Measurements from ENCODE around the gene RBFOX2. TPM values are rescaled to one million over a fixed set of nuclear protein-coding genes. Genes with fewer than 3 reads are reported as not detected.

RBFOX2 gene
- total and polyA plus RNA-seq, 2 of the 8 experiments (the other 6 are each of a cell fraction or from before 2014, with no cell fraction given) = 121 to 122 TPM

DNA sequence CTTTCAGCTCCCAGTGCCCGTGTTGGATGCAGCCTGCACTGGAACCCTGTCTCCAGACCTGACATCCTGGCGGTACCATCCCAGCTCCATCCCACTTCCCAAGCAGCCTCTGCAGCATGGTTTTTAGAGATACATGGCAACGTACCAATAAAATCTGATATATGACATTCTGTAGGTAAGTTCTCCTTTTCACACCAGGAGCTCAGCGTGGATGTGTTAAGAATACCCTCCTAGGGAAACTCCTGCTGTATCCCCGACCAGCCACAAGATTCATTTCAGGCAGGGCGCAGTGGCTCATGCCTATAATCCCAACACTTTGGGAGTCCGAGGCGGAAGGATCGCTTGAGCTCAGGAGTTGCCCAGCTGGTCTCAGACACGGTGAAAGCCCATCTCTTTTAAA lies 295.6 kb downstream of the RBFOX2 start:
- no peak overlapping the region for H3K4me3 ChIP-seq (ENCODE audit: extremely low read depth in 1 of 4, insufficient read depth in 2 of 4, low read depth in 3 of 4, low read length in 4 of 4)
- no peak overlapping the region for H2AK5ac ChIP-seq (ENCODE audit: low read depth, low read length)
- no peak overlapping the region for H3K23ac ChIP-seq (ENCODE audit: insufficient read length)
- H4K5ac ChIP-seq (ENCODE audit: insufficient read length, low read depth, low read length) = no peak overlapping the region
- H3K27ac ChIP-seq (ENCODE audit: low read depth, low read length) = no peak overlapping the region
- no peak overlapping the region for H2BK120ac ChIP-seq (replicated peaks; ENCODE audit: low read depth, low read length)
- H2BK20ac ChIP-seq (ENCODE audit: low read length) = no peak overlapping the region
- H3K79me2 ChIP-seq (ENCODE audit: control insufficient read depth in 1 of 2, insufficient read depth in 2 of 2, low read length in 2 of 2) = no peaks in the 10 kb centered on the region
- no peak overlapping the region for H4K91ac ChIP-seq (replicated peaks; ENCODE audit: insufficient read length, low read length)
- H3K23me2 ChIP-seq (ENCODE audit: low read depth, low read length) = 0 out of 2 replicates have a peak, but pooled peaks cover 3% of the 10 kb centered on the region
- H2BK15ac ChIP-seq (ENCODE audit: low read length) = no peak overlapping the region
- peaks cover 3 to 8% of the 10 kb centered on the region in 2 experiments; a peak in 3 of 4 replicates for H3K9me3 ChIP-seq (ENCODE audit: insufficient read depth in 2 of 2, low read depth in 1 of 2, low read length in 1 of 2)
- no peak overlapping the region for H2BK5ac ChIP-seq (ENCODE audit: low read depth, low read length)
- ChIA-PET CTCF (ENCODE audit: partially characterized antibody) (interaction anchor here (0.6 to 1.3 kb wide), 7 partner anchors 13 to 397 kb away, joined by 3 to 5 read pairs (median 3); no protein-coding TSS in a partner anchor), POLR2A (ENCODE audit: partially characterized antibody) (interaction anchor here (1.3 kb wide), 1 partner anchor 85 kb away, joined by 5 read pairs; the partner anchor contains the start of gene APOL6)
- 85% methylated on average over 10 of the region's 10 CpGs; no CpG with 5 or more reads in 1 of the 2 experiments for WGBS, 2 experiments (ENCODE audit: extremely low coverage in 1 of 2, insufficient coverage in 1 of 2, insufficient read length in 1 of 2, insufficient replicate concordance in 2 of 2, low coverage in 1 of 2, low lambda C conversion rate in 2 of 2, missing lambda C conversion rate in 1 of 2)
- no peak overlapping the region for H3K4me2 ChIP-seq (ENCODE audit: insufficient read depth in 1 of 2, low read depth in 2 of 2, low read length in 2 of 2)
- H3K4me1 ChIP-seq (replicated peaks in 1 of 4; ENCODE audit: control insufficient read depth in 3 of 4, insufficient read depth in 4 of 4, low read length in 3 of 4) = no peaks in the 10 kb centered on the region
- H4K20me1 ChIP-seq (replicated peaks in 1 of 2; ENCODE audit: control insufficient read depth in 1 of 2, insufficient read depth in 2 of 2, low read length in 2 of 2) = no peaks in the 10 kb centered on the region
- no peaks in the 10 kb centered on the region for H3K27me3 ChIP-seq (replicated peaks in 1 of 4; ENCODE audit: control insufficient read depth in 3 of 4, extremely low read depth in 1 of 4, insufficient read depth in 3 of 4, low read length in 3 of 4)
- H4K8ac ChIP-seq (ENCODE audit: extremely low read depth, insufficient read depth, low read length) = no peak overlapping the region; the same call in 1 of the 2 replicates
- H3K79me1 ChIP-seq (ENCODE audit: low read depth, low read length) = no peaks in the 10 kb centered on the region
- no peak overlapping the region for H3K9ac ChIP-seq (replicated peaks in 1 of 4; ENCODE audit: extremely low read depth in 1 of 4, low read depth in 3 of 4, low read length in 3 of 4)
- H2BK12ac ChIP-seq (ENCODE audit: low read depth, low read length) = no peak overlapping the region
- no peak overlapping the region for H2AFZ ChIP-seq (ENCODE audit: low read length)
- DNase-seq (ENCODE audit: low read depth in 1 of 2, low spot score in 2 of 2) = no peak
- H3K18ac ChIP-seq (ENCODE audit: extremely low read depth, low read length) = no peak overlapping the region; the same call in 1 of the 2 replicates
- no peak overlapping the region for H3K56ac ChIP-seq (replicated peaks; ENCODE audit: insufficient read length, low read depth, low read length)
- no peak overlapping the region for H3K14ac ChIP-seq (ENCODE audit: insufficient read length)
- peaks cover 0 to 6% (median 3%) of the 10 kb centered on the region in 4 experiments; a peak in 3 of 8 replicates for H3K36me3 ChIP-seq (ENCODE audit: control insufficient read depth in 2 of 4, insufficient read depth in 4 of 4, low read length in 3 of 4)
- TF ChIP-seq BACH1 (IDR thresholded peaks at IDR 0.05; ENCODE audit: low read length) = no peak
- no peak for TF ChIP-seq POLR2A (IDR thresholded peaks at IDR 0.05; ENCODE audit: control extremely low read depth in 1 of 2, low read depth in 2 of 2, low read length in 2 of 2)
- no peak for TF ChIP-seq SAP30 (IDR thresholded peaks at IDR 0.05; ENCODE audit: insufficient read depth, insufficient replicate concordance, low read length)
- no peak for TF ChIP-seq SP2 (IDR thresholded peaks at IDR 0.05; ENCODE audit: low read length)
- no peak for TF ChIP-seq RXRA (IDR thresholded peaks at IDR 0.05; ENCODE audit: insufficient read depth, low read depth, low read length)
- TF ChIP-seq, protein P1, sequence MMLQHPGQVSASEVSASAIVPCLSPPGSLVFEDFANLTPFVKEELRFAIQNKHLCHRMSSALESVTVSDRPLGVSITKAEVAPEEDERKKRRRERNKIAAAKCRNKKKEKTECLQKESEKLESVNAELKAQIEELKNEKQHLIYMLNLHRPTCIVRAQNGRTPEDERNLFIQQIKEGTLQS (IDR thresholded peaks at IDR 0.05; ENCODE audit: insufficient read depth, low read depth, low read length) = no peak
- no peak for TF ChIP-seq SUZ12 (IDR thresholded peaks at IDR 0.05; ENCODE audit: low read length)
- no peak for TF ChIP-seq RNF2 (IDR thresholded peaks at IDR 0.05; ENCODE audit: borderline replicate concordance, low read depth, low read length, missing control alignments, poor library complexity, severe bottlenecking)
- no peak for TF ChIP-seq CBX8 (IDR thresholded peaks at IDR 0.05; ENCODE audit: borderline replicate concordance, low read depth, low read length)
- FAIRE-seq = no peak
- no peak overlapping the region for H3K4ac ChIP-seq (replicated peaks; ENCODE audit: insufficient read length, low read depth, low read length)

All from H1 (cell line).